C4-2B (cell line): Measurements from ENCODE around the gene RPS2.
A peak's percentile ranks its signal among the peaks of the same experiment; 100 is the strongest.

ENCODE experiments used
- H3K27ac ChIP-seq: fragments of 450-650 bp; 2 replicates; pipeline ENCODE4 v1.5.1; 2017
- ZFX ChIP-seq: fragments of 450-650 bp; IDR thresholded peaks from 2 replicates; pipeline ENCODE4 v1.6.1; 2017
- TF ChIP-seq, protein P1 (sequence below): fragments of 450-650 bp; conservative IDR thresholded peaks from 2 replicates; pipeline ENCODE4 v1.5.1; 2017; ENCODE audit warnings: mild to moderate bottlenecking

RPS2 gene

GRCh38 chr16:1982991-1983543 is 18.4 kb upstream of the RPS2 start:
- TF ChIP-seq ZFX, result no peak
- TF ChIP-seq, protein P1, sequence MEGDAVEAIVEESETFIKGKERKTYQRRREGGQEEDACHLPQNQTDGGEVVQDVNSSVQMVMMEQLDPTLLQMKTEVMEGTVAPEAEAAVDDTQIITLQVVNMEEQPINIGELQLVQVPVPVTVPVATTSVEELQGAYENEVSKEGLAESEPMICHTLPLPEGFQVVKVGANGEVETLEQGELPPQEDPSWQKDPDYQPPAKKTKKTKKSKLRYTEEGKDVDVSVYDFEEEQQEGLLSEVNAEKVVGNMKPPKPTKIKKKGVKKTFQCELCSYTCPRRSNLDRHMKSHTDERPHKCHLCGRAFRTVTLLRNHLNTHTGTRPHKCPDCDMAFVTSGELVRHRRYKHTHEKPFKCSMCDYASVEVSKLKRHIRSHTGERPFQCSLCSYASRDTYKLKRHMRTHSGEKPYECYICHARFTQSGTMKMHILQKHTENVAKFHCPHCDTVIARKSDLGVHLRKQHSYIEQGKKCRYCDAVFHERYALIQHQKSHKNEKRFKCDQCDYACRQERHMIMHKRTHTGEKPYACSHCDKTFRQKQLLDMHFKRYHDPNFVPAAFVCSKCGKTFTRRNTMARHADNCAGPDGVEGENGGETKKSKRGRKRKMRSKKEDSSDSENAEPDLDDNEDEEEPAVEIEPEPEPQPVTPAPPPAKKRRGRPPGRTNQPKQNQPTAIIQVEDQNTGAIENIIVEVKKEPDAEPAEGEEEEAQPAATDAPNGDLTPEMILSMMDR, result no peak

GRCh38 chr16:1982013-1982433 is 17.4 kb upstream of the RPS2 start:
- H3K27ac ChIP-seq, result no peak overlapping the region
- TF ChIP-seq, protein P1, result no peak

More at GRCh38 chr16:1982991-1983543, 18.4 kb upstream of the RPS2 start:
- H3K27ac ChIP-seq, result peak overlapping the region; percentile 90

GRCh38 chr16:1981398-1981836 is 16.8 kb upstream of the RPS2 start, which contains the start of gene NOXO1:
Gene NOXO1, minus strand, starts transcription at chr16:1981469. Its CDS starts 290 bp downstream, at chr16:1981179.
- TF ChIP-seq, protein P1, result no peak
- no peak within 1 kb of the TSS for H3K27ac ChIP-seq

- TF ChIP-seq, protein P1, result no peak
- no peak for TF ChIP-seq ZFX
- H3K27ac ChIP-seq, result no peak overlapping the region
Measured at GRCh38 chr16:1980770-1981087, 16.1 kb upstream of the RPS2 start.

DNA sequence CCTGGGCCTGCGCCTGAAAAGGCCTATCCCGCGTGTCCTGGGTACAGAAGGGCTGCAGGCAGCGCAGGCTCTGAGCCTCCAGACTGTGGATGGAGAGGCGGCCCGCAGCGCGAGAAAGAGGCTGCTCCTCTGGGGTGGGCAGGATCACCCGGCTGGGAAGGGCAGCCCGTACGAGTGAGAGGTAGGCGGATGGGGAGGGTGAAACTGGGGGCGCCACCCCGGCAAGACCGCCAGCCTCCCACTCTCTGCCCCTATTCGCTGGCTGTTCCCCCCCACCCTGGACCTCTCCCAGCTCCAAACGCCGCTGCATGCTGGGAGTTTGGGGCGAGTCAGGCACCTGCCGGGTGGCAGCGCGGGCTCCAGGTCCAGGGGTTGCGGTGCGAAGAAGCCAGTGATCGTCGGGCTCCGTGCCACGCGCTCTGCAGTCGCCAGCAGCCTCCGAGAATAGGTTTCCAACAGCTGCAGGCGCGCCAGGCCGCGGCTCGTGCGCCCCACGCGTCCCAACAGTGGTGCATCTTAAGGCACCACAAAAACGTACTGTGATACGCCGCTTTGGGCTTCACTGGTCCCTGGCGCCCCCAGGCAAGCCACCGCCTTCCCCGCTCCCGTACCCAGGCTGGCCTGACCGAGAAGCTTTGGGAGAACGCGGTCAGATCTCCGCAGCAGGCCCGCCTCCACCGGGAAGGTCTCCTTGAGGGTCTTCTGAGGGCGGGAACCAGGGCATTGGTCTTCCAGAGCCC is 15.6 kb upstream of the RPS2 start:
- no peak overlapping the region for H3K27ac ChIP-seq
- TF ChIP-seq, protein P1, result no peak
- no peak for TF ChIP-seq ZFX

- TF ChIP-seq, protein P1, result no peak
- TF ChIP-seq ZFX, result no peak
- H3K27ac ChIP-seq, result no peak overlapping the region
Measured at GRCh38 chr16:1979271-1980029, 14.8 kb upstream of the RPS2 start.
